ENCODE data around the gene ADPRHL1.

The ADPRHL1 gene

GRCh38 chr13:113404366-113404722, 48.9 kb downstream of the ADPRHL1 start:
- H3K9ac ChIP-seq (ENCODE audit: insufficient read length), result no peak overlapping the region
- no peaks in the 10 kb centered on the region for H3K36me3 ChIP-seq (ENCODE audit: insufficient read depth, low read length)
- no peak for DNase-seq (ENCODE audit: low read depth, low spot score)
- no peak for TF ChIP-seq FOXP2 (optimal IDR thresholded peaks at IDR 0.05; ENCODE audit: control extremely low read depth, extremely low read length, insufficient read depth)
- TF ChIP-seq POLR2AphosphoS5 (IDR thresholded peaks at IDR 0.05; ENCODE audit: borderline replicate concordance, low read depth, low read length), result no peak
- TF ChIP-seq EZH2 (IDR thresholded peaks at IDR 0.05), result no peak
- no peaks in the 10 kb centered on the region for H3K9me3 ChIP-seq (ENCODE audit: low read depth, low read length)
- H3K4me3 ChIP-seq, result no peak overlapping the region
- H3K27ac ChIP-seq, result no peak overlapping the region

DNA sequence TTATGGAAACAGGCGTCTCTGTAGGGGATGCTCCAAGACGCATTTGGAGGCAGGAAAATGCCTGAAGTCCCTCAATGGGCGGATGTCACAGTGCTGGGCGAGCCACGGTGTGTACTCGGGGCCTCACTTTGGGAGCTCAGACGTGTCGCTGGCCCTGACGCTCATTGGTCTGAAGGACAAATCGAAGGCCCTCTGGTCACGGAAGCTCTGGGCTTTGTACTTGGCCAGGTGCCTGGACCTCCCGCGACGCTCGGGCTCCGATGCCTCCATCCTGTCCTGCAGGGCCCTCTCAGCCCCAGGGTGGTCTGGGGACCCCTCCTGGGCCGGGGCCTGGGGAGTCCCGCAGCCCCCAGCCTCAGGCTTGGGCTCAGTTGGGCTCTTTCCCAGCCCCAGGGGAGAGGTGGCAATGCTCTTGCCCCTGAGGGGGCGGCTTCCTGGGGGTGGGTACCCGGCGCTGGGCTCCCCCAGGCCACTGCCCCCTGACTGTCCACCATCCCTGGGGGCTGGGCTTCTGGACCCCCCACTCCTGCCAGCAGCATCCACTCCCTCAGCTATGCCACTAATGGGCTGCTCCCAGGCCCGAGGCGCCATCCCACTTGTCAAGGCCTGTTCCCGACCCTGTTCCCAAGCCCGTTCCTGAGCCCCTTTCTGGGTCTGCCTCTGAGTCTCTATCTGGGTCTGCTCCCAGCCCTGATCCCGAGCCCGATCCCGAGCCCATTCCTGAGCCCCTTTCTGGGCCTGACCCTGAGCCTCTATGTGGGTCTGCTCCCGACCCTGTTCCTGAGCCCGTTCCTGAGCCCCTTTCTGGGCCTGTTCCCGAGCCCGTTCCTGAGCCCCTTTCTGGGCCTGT, 49.8 kb downstream of the ADPRHL1 start:
- no peaks in the 10 kb centered on the region for H3K9me3 ChIP-seq (ENCODE audit: low read depth, low read length)
- DNase-seq (ENCODE audit: low read depth, low spot score), result no peak
- no peak overlapping the region for H3K9ac ChIP-seq (ENCODE audit: insufficient read length)
- no peak overlapping the region for H3K27ac ChIP-seq
- TF ChIP-seq FOXP2 (optimal IDR thresholded peaks at IDR 0.05; ENCODE audit: control extremely low read depth, extremely low read length, insufficient read depth), result no peak
- TF ChIP-seq POLR2AphosphoS5 (IDR thresholded peaks at IDR 0.05; ENCODE audit: borderline replicate concordance, low read depth, low read length), result no peak
- no peak for TF ChIP-seq EZH2 (IDR thresholded peaks at IDR 0.05)
- H3K36me3 ChIP-seq (ENCODE audit: insufficient read depth, low read length), result no peaks in the 10 kb centered on the region
- no peak overlapping the region for H3K4me3 ChIP-seq

DNA sequence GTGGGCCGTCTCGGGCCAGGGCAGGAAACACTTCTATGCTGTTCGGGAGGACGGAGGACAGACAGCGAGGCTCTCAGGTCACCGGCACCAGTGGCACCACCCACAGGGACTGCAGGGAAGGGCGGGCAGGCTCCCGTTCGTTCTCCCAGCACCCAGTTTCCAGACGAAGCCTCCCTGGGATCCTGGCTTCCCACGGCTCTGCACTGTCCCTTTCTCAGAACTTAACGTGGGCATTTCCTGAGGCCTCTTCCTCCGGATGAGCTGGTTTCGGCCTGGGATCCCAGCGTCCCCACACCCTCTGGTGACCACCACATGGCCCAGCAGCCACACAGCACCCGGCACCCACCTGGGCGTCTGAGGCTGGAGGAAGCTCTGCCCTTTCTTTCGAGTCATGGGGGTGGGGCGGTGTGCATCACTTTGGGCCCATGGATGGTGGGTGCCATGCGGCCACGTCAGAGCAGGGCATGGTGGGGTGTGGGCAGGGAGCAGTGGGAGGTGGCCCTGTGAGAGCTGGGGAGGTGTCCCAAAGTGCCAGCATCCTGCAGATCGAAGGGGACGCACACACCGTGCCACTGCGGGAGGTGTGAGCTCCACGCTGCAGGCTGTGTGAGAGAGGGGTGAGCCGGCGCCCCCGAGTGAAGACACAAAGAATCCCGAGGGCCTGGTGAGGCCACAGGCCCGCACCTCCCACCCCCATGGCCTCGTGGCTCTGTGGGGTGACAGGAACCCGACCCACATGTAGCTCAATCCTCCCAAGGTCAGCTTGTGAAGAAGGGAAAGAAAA, 50.6 kb downstream of the ADPRHL1 start:
- no peak for DNase-seq (ENCODE audit: low read depth, low spot score)
- Histone ChIP-seq H3K9ac (ENCODE audit: insufficient read length) (no peak overlapping the region), H3K27ac (no peak overlapping the region), H3K36me3 (ENCODE audit: insufficient read depth, low read length) (no peaks in the 10 kb centered on the region), H3K4me3 (no peak overlapping the region), H3K9me3 (ENCODE audit: low read depth, low read length) (no peaks in the 10 kb centered on the region)
- TF ChIP-seq EZH2 (IDR thresholded peaks at IDR 0.05), result no peak
- no peak for TF ChIP-seq FOXP2 (optimal IDR thresholded peaks at IDR 0.05; ENCODE audit: control extremely low read depth, extremely low read length, insufficient read depth)
- TF ChIP-seq POLR2AphosphoS5 (IDR thresholded peaks at IDR 0.05; ENCODE audit: borderline replicate concordance, low read depth, low read length), result no peak

- no peak overlapping the region for H3K9ac ChIP-seq (ENCODE audit: insufficient read length)
- no peak for TF ChIP-seq FOXP2 (optimal IDR thresholded peaks at IDR 0.05; ENCODE audit: control extremely low read depth, extremely low read length, insufficient read depth)
- no peak for TF ChIP-seq POLR2AphosphoS5 (IDR thresholded peaks at IDR 0.05; ENCODE audit: borderline replicate concordance, low read depth, low read length)
- no peak for TF ChIP-seq EZH2 (IDR thresholded peaks at IDR 0.05)
- H3K36me3 ChIP-seq (ENCODE audit: insufficient read depth, low read length), result no peaks in the 10 kb centered on the region
- no peak for DNase-seq (ENCODE audit: low read depth, low spot score)
- H3K27ac ChIP-seq, result no peak overlapping the region
- no peak overlapping the region for H3K4me3 ChIP-seq
- H3K9me3 ChIP-seq (ENCODE audit: low read depth, low read length), result no peaks in the 10 kb centered on the region
Observed at GRCh38 chr13:113401452-113402415, 51.6 kb downstream of the ADPRHL1 start.

- no peak for DNase-seq (ENCODE audit: low read depth, low spot score)
- H3K27ac ChIP-seq, result no peak overlapping the region
- no peak for TF ChIP-seq FOXP2 (optimal IDR thresholded peaks at IDR 0.05; ENCODE audit: control extremely low read depth, extremely low read length, insufficient read depth)
- no peak for TF ChIP-seq POLR2AphosphoS5 (IDR thresholded peaks at IDR 0.05; ENCODE audit: borderline replicate concordance, low read depth, low read length)
- TF ChIP-seq EZH2 (IDR thresholded peaks at IDR 0.05), result no peak
- no peaks in the 10 kb centered on the region for H3K36me3 ChIP-seq (ENCODE audit: insufficient read depth, low read length)
- H3K9ac ChIP-seq (ENCODE audit: insufficient read length), result no peak overlapping the region
- no peaks in the 10 kb centered on the region for H3K9me3 ChIP-seq (ENCODE audit: low read depth, low read length)
- H3K4me3 ChIP-seq, result no peak overlapping the region
Observed at GRCh38 chr13:113400621-113401451, 52.5 kb downstream of the ADPRHL1 start.

GRCh38 chr13:113399755-113400149, 53.5 kb downstream of the ADPRHL1 start:
- no peaks in the 10 kb centered on the region for H3K36me3 ChIP-seq (ENCODE audit: insufficient read depth, low read length)
- no peak overlapping the region for H3K27ac ChIP-seq
- H3K9ac ChIP-seq (ENCODE audit: insufficient read length), result no peak overlapping the region
- DNase-seq (ENCODE audit: low read depth, low spot score), result no peak
- no peak overlapping the region for H3K4me3 ChIP-seq
- TF ChIP-seq POLR2AphosphoS5 (IDR thresholded peaks at IDR 0.05; ENCODE audit: borderline replicate concordance, low read depth, low read length) (no peak), EZH2 (IDR thresholded peaks at IDR 0.05) (no peak), FOXP2 (optimal IDR thresholded peaks at IDR 0.05; ENCODE audit: control extremely low read depth, extremely low read length, insufficient read depth) (no peak)
- H3K9me3 ChIP-seq (ENCODE audit: low read depth, low read length), result no peaks in the 10 kb centered on the region

Data from SK-N-MC (cell line).